Esophagus mucosa (tissue), 1 donor: Measurements from ENCODE around the gene EXOC1L. TPM values are rescaled to one million over a fixed set of nuclear protein-coding genes. Genes with fewer than 3 reads are reported as not detected.

Source experiments
- ATAC-seq: fragments of 200-7000 bp; cut with Tn5 transposase; one replicate; pipeline ENCODE4 v1.9.1; 2020
- total RNA-seq: library from RNA; stranded (reverse); gene quantifications from one replicate; pipeline ENCODE4 v1.2.4, GENCODE V29; 2023
- donor health status: DM: yes; HTN: yes; CAD: no.

Gene EXOC1L
- total RNA-seq, 1 donor from 2014 or later = not detected

GRCh38 chr4:55884851-55885219 lies 65.2 kb downstream of the EXOC1L start:
- no peak for ATAC-seq

Other genes with a start within 250 kb of the EXOC1L start
- 0.28 TPM for gene PDCL2, start 227.5 kb upstream of the EXOC1L start, total RNA-seq
- gene NMU, start 183.5 kb upstream of the EXOC1L start, total RNA-seq = 96.3 TPM
- gene EXOC1, start 33.9 kb downstream of the EXOC1L start, total RNA-seq = 39.6 TPM
- gene CEP135, start 129.2 kb downstream of the EXOC1L start, total RNA-seq = 4.0 TPM